Left lobe of liver (tissue), 2 donors: ENCODE data around the gene SMARCAD1. TPM values are rescaled to one million over a fixed set of nuclear protein-coding genes. Genes with fewer than 3 reads are reported as not detected.

Experiments used
- ATAC-seq: fragments of 200-7000 bp; cut with Tn5 transposase; one replicate; pipeline ENCODE4 v1.9.1; 2020; ENCODE audit warnings: mild to moderate bottlenecking, moderate library complexity
- DNase-seq: peaks from one replicate; pipeline ENCODE4 v3.0.0-alpha.2; 2020; ENCODE audit warnings: low spot score
- total RNA-seq: library from RNA; stranded (reverse); gene quantifications from one replicate; pipeline ENCODE4 v1.2.1, GENCODE V29; 2021
- donor health status: DM: no; HTN: no; CAD: no; lungs with moderate emphysema.
- donor health status: DM: no; HTN: yes; CAD: no.

The SMARCAD1 gene
- total RNA-seq, 1 donor from 2014 or later, result 7.4 TPM

DNA sequence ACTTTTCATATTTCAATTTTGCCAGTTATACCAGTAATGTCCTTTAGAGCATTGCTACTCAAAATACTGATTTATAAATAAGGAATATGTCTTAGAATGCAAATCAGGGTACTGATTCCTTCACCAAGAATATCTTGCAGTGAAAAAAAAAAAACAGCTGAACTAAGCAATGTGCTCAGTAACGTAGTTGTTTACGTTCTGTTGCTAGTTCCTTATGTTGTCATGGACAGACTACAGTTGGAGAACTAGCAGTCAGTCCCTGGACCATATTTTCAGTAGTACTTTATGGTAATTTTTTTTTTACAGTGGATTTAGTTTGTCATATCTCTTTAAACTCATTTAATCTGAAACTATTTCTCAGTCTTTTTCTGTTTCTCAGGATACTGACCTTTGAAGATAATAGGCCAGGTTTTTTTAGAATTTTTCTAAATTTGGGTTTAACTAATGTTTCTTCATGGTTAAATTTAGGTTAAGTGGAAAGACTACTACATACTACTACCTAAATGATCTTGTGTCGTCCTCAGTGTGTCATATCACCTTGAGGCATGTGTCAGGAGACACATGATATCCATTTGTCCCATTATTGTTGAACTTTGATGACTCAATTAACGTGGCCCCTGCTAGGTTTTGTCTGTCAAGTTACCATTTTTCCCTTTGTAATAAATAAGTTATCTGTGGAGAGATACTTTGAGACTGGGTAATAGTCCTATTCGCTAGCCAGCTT lies 21.0 kb downstream of the SMARCAD1 start:
- ATAC-seq, result no peak
- no peak for DNase-seq

DNA sequence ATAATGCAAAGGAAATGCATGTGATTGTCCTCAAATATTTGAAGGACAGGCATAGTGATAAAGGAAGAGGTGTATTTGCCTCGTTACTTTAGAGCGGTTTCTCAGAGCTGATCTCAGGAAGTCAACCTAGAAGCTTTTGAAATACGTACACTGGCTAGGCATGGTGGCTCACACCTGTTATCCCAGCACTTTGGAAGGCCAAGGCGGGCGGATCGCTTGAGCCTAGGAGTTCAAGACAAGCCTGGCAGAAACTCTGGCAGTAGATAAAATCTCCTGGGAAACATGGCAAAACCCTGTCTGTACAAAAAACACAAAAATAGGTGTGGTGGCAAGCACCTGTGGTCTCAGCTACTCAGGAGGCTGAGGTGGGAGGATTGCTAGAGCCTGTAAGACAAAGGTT lies 24.9 kb downstream of the SMARCAD1 start:
- ATAC-seq (no peak), DNase-seq (no peak)

DNA sequence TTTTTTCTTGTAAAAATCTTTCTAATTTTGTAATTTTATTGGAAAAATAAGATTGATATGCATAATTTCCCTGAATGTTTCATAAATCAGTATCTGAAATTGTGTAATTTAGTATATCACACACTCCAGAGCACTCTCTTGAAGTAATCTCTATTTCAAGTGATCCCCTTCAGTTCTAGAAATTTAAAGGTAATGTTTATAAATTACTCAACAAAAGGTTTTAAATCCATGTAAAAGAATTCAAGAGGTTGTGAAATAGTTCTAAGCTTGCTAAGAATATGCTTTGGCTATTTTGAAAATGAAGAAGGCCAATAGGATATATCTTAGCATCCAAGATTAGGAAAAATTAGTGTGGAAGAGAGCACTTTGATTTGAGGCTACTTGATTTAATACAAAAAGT lies 28.2 kb downstream of the SMARCAD1 start:
- ATAC-seq (no peak), DNase-seq (no peak)

DNA sequence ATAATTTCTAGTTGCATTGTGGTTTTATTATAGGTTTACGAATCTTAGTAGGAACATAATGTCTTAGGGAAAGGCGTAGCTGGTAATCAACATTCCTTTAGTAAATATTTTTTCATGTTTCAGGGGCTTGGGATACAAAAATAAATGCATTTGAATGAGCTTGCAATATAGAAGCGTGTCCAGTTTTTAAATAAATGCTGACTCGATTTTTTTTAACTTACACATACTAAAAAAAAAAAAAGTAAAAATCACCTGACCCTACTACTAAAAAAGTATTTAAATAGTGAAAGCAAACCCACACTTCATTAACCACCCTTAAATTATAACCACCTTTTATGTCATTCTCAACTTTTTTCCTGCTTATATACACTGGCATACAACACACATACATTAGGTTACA lies 29.6 kb downstream of the SMARCAD1 start:
- ATAC-seq, result no peak
- DNase-seq, result no peak

DNA sequence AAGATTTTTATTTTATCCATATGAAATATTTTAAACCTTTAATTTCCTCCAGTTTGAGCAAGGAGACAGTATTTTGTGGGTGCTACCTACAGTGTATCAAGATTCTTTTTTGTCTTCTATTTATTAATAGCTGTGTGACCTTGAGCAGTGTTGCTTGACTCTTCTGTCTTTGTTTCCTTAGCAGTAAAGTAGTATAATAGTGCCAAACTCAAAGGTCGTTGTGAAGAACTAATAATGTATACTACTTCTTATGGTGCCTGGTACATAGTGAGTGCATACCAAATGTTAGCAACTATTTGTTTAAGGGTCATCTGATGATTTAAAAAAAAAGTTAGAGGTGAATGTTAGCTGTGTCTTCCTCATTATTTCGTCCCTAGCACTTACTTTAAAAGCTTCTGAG lies 30.5 kb downstream of the SMARCAD1 start:
- DNase-seq, result no peak
- no peak for ATAC-seq

DNA sequence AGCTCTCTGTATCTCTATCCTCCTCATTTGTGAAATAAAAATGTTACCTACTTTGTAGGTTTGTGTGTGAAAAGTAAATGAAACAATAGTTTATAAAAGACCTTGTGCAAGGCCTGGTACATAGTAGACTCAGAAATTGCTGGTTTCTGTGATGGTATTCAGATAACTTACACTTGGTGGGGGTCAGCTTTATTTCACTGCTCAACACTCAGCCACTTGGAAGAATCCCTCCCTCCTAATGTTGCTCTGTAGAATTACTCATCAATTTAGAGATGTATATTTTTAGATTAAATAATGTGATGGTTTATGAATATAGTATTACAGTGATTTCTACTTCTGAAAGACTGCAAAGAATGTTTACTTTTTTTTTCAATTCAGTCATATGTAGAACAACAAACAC lies 32.7 kb downstream of the SMARCAD1 start:
- no peak for ATAC-seq

DNA sequence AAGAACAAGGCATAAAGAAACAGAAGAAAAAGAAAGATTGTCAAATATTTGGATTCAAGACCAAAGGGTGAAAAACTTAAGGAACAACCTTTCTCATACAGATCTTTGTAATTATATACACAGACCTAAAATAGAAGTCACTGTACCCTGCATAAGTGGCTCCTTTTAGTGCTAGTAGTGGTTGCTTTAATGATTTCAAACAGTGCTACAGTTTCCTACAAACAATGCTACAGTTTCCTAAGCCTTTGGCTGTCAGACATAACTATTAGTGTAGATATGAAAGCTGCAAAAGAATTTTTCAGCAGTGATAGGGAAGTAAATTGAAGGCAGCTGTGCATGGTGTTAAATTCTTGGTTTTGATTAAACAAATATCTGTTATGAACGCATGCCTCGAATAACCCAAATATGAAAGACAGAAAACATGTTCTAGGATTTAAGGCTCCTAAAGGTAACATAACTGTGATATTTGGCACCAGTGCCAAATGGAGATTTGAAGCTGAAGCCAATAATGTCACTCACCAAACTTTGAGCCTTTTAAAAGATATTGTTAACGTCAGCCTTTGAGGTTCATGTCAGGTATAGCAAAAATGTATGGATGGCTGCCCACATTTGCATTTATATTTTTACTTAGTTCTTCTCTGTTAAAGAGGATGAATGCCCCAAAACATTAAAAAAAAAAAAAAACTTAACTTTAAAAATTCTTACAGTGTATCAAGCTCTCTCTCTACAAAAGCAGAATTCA lies 36.6 kb downstream of the SMARCAD1 start:
- ATAC-seq, result no peak
- DNase-seq, result no peak

More for the DNA sequence above, 32.7 kb downstream of the SMARCAD1 start:
- DNase-seq, result no peak

DNA sequence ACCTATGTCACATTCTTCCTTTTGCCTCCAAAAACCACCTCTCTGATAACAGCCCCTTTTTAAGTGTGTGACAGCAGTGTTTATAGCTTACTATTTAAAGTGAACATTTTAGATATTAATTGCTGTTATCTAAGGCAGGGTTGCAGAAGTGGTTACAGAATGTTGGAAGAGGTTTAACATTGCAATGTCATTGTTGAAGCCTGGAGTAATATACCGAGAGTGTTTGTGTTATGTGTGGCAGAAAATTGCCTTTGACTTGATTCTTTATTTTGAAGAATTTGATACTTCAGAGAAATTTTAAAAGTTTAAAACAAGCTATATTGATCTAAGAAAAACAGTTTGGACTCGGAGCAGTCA lies 37.1 kb downstream of the SMARCAD1 start:
- ATAC-seq (no peak), DNase-seq (no peak)

DNA sequence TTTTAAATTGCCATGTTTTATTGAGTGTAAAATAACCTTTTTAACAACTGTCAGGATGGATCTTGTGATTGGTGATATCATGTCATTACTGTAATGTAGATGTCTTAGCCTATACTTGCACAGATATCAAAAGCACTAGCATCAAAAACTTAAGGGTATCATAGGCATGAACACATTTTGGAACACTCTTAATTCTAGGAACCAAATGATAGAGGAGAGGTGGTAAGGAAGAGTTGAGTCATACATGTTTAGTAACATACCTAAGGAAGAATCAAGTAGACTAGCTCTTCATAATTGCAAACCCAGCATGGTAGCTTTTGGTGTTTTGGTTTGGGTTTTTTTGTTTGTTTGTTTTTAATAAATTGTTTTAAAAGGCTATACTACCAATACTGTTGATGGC lies 43.4 kb downstream of the SMARCAD1 start:
- DNase-seq, result no peak
- ATAC-seq, result no peak

DNA sequence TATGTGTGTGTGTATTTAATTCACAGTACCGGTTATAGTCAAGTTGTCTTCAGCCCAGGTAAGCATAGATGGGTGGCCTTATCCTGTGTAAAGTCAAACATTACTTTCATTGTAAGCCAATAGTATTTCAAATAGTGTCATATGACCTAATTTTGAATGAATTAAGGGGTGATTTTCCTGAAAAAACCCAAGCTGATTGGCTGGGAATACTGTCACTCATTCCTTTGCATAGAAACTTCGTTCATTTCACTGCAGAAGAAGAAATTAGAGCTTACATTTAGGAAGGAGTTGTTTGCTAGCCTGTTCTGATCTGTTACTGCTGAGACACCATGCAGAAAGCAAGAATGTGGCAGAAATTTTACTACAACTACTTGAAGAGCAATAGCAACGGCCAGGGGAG lies 45.4 kb downstream of the SMARCAD1 start:
- ATAC-seq, result no peak
- no peak for DNase-seq

DNA sequence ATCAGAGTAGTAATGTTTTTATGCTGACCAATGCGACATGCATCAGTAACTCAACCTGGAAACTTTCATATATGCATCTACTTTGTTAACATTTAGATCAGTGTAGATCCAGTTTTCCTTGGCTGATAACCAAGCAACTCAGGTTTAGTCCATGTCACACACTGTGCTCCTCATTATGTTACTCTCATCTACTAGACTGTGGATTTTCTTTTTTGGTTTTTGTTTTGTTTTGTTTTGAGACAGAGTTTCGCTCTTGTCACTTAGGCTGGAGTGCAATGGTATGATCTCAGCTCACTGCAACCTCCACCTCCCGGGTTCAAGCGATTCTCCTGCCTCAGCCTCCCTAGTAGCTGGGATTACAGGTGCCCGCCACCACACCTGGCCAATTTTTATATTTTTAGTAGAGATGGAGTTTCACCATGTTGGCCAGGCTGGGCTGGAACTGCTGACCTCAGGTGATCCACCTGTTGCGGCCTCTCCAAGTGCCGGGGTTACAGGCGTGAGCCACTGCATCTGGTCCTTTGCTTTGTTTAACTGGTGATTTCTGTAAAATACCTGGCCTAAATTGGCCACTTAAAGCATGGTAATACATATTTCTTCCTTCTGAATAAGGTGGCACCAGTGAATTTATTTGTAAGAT lies 48.6 kb downstream of the SMARCAD1 start:
- DNase-seq, result no peak

DNA sequence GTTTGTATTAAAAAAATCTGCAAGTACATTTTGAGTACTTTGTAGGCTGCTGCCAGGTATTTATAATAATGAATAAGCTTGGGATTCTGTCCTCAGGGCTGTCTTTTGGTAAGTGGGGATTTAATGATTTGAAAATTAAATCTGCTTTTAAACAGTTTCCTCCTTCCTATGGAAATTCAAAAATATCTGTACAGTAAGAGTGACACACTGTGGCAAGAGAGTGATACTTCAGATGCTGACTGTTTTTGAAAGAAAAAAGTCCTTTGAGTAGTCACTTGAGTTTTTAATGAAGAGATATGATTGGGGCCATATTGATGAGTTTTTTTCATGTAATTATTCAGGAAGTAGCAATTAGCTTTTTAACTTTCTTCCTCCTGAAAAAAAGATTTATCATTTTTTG lies 49.2 kb downstream of the SMARCAD1 start:
- DNase-seq (no peak), ATAC-seq (no peak)

More for the DNA sequence above, 48.6 kb downstream of the SMARCAD1 start:
- ATAC-seq, result no peak

DNA sequence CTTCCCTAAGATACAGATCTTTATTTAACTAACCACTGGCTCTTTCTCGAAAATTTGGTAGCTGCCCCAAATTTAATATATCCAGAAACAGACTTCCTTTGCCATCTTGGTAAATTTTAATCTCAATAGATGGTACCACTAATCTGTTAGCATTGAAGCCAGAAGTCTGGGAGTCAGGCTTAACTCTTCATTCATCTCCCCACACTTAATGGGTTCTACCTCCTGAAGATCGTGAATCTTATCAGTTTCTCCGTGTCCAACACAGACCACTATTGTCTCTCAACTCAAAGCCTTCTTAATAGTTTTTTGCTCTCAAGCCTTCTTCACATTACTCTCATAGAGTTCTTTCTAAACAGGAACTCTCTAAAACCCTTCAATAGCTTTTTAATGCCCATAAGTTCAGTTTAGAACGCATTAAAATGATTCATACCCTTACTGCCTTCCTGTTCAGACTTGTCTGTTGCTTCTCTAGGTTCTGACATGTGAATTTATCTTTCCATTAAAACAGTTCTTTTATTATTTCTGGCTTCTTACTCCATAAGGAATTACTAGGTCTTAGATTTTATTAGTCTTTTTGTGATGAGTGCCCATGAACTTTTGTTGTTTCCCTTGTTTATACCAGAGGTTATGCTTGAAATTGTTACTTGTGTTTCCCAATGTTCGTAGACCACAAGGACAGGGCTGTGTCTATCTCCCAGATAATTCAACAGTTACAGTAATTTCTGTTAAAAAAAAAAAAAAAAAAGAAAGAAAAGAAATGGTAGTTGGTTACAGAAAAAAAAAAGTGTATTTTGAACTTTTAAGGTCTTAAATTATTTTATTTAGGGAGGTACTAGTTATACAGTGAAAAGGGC lies 54.7 kb downstream of the SMARCAD1 start:
- ATAC-seq (no peak), DNase-seq (no peak)

DNA sequence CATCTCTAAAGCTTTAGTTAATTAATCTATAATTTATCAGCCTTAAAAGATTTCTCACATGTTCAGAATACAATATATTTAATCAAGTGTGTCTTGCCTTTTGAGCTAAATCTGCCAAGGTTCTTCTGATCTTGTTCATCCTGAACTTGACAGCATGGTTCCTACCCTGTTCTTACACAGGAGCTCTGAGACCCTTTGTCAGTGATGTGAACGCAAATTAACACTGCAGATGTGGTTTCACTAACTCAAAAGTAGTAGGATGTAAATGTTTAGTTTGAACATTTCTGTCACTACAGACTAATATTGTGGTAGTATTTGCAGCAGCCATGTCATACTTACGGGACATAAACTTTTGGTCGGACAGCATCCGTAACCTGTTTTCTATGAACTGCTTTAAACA lies 59.4 kb downstream of the SMARCAD1 start:
- DNase-seq (no peak), ATAC-seq (no peak)

DNA sequence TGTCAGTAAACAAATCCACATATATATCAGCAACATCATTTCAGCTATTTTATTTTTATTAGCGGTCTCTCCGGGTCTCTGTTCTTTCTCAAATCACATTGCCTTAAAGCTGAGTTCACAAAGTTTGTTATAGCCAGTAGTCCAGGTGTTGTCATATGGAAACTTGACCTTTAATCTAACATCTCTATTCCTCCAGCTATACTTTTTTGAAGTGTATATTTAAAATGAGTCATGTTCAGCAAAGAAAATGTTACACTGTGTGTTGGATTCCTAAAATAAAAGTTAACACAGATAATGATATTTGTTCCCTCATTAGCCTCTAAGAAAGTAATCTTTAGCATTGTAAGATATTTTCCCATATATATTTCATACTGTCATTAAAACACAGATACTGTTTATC lies 63.6 kb downstream of the SMARCAD1 start:
- ATAC-seq, result no peak

DNA sequence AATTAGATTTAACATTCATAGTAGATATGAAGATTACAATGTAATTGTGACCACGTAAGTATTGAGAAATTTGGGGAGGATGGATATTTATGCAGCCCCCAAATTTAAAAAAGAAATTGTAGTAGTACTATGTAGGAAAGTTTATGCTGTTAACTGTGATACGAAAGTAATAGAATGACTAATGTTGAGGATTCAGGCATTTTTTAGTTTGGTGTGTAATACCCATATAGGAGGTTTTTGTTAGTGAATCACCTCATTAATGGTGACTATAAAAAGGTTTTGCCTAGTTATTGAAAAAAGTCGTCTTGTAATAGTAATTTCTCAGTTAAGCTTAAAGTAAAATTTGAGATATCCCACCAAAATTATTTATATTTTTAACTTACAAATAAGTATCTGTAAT lies 67.2 kb downstream of the SMARCAD1 start:
- ATAC-seq (no peak), DNase-seq (no peak)

More for the DNA sequence above, 63.6 kb downstream of the SMARCAD1 start:
- no peak for DNase-seq

DNA sequence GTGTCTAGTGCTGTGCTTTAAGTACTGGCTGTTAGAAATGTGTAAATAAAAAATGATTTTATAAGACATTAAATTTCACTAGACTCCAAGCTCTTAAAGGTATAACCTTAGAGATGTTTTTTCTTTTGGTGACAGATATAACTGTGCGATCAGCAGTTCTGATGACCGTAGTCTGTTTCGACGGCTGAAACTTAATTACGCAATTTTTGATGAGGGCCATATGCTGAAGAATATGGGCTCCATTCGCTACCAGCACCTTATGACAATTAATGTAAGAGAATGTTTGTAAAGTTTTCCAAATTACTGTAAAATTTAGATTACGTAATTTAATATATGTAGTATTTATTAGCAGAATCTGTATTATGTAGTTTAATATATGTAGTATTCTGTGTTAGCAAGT lies 68.5 kb downstream of the SMARCAD1 start:
- DNase-seq (no peak), ATAC-seq (no peak)

DNA sequence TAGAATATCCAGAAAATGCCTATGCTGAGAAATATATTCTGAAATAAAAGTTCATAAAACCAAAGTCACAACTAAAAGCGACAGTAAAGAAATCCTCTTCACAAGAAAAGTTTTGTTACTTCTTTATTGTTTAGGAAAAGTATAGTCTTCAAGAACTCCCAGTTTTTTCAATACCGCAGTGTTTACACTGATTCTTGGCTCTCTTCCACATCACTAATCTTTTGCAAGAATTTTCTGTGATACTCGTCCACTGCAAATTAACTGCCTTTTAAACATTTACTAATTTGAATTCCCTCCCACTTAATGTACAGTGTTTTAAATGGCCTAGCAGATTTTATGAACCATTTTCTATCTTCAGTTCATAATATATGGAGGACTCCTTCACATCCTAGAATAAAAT lies 69.9 kb downstream of the SMARCAD1 start:
- ATAC-seq (peak; percentile 33), DNase-seq (no peak)

DNA sequence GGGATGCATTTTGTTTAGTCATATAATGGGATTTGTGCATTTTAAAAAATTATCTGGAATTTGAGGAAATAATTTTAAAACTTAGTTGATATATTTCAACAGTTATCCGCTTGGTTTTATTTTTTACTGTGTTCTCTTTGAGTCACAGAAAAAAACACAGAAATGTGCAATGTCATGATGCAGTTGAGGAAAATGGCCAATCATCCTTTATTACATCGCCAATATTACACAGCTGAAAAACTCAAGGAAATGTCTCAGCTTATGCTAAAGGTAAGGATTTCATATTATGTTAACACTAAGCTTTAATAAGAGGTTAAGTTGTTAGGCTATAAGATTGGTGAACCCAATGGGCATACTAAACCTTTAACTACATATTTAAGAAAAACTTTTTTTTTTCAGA lies 71.1 kb downstream of the SMARCAD1 start:
- no peak for ATAC-seq
- no peak for DNase-seq

DNA sequence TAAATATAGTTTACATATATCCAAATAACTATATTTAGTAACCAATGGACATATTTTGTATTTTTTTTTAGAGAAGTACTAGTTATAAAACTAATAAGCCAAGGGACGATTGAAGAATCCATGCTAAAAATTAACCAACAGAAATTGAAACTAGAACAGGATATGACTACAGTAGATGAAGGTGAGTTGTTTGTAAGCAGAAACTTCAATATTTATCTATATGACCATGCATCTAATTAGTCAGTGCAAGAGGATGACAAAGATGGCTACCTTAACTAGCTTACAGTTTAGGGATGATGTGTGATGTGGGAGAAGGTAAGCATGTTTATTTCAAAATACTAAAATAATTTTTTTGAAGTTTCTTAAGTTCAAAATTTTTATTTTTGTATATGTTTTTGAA lies 77.2 kb downstream of the SMARCAD1 start:
- no peak for ATAC-seq

DNA sequence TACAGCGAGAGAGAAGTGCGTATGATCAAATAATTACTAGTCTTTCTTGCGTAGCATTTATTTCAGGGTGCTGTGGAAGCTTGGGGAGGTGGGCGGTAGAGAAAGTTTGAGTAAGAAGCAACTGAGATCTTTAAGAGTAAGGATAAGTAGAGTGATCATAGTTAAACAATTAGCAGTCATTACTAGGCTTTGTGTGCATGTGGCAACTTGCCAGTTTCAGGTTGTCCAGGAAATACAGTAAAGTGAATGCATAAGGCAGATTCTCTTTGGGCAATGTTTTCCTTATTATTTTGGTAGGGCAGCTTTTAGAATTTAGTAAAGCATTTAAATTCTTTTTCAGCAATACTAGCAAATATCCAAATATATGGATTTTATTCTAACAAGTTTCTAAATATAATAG lies 78.0 kb downstream of the SMARCAD1 start:
- ATAC-seq (no peak), DNase-seq (no peak)

More for the DNA sequence above, 77.2 kb downstream of the SMARCAD1 start:
- DNase-seq, result no peak
